Stimulated activated CD4-positive, alpha-beta T cell treated with anti-CD3 and anti-CD28 coated beads, TNF-alpha, amount 100 ng/mL, for 24 hours (primary cell): ENCODE data around the gene OR9Q2.
"Not testable (repeated sequence)": the region's sequence is repeated elsewhere in the genome, so short reads cannot be mapped to it uniquely, and the experiment has no call there.

ENCODE experiments used
- DNase-seq, 3 experiments: peaks; one replicate each; pipeline ENCODE4 v3.0.0-alpha.2; 2020; ENCODE audit warnings: low read depth in 3 of 3

OR9Q2 gene

GRCh38 chr11:58188770-58189169, at the start of gene OR9Q2:
TSS of gene OR9Q2 (plus strand) at chr11:58189070. CDS start at chr11:58190491, 1,421 bp downstream.
- no peak for DNase-seq

DNA sequence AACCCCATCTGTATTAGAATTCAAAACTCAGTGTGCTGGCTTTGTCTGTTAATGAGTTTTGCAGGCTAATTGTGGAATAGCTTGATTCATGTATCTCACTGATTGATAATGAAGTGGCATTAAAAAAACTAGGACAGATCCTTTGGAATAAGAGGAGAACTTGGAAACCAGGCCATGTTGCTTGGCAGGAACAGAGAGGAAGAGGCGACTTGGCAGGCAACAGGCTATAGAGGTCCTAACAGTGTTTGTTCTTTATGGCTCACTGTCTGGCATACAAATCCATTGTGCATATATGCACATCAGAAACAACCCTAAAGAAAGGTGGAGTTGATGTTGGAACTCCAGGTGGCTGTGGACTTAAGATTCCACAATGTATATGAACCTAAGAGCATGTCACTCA, 46.1 kb upstream of the OR9Q2 start:
- DNase-seq, result no peak

DNA sequence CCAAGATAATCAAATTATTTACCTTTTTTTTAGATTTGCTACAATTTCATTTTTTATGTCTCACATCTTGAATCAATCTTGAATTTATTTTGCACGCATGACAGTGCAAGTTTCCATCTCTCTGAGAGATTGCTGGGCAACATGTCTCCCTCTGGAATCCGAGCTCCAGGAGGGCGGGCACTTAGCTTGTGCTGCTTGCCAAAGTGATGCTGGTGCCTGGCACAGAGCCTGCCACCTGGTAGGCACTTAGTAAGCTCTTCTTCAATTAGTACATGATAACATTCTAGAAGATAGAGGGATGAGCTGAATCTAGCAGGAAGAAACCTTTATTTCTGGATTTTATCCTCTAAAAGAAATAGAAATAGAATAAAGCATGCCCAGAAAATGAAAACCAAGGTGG, 36.1 kb upstream of the OR9Q2 start:
- no peak for DNase-seq

DNA sequence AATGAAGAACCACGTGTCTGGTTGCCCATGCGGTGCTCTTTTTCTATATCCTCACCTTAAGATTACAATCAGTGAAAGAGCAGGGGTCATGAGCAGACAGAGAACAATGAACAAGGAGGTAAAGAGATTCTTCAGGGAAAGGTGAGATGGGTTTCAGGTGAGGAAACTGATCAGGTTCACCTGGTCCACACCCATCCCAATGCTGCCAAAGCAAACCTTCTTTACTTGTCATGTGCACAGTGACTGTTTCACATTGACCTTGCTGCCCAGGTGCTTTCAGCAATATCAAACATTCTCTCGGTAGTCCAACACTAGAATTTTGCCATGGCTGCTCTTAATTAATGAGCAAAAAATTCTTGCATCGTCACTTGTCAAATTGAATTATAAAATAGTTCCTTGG, 24.5 kb upstream of the OR9Q2 start:
- DNase-seq, result no peak

DNA sequence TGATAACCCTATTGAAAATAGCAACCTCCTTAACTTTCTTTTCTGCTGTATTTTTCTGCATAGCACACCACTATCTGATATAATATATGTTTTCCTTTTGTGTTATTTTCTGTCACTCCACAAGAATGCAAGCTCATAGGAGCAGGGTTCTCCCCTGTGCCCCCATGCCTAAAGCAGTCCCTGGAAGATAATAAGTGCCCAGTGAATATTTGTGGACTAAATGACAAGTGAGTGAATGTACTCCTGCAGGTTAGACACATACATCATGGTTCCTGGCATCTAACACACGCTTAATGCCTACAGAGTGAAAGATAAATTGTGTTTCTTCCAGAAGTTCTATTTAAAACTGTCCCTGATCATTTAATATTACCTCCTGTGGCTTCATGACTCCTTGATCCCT, 23.9 kb upstream of the OR9Q2 start:
- no peak for DNase-seq

GRCh38 chr11:58165504-58166106, 23.3 kb upstream of the OR9Q2 start:
- DNase-seq, result no peak

GRCh38 chr11:58177409-58178054, 11.3 kb upstream of the OR9Q2 start:
- no peak for DNase-seq

GRCh38 chr11:58178444-58178843, 10.4 kb upstream of the OR9Q2 start:
- no peak for DNase-seq

DNA sequence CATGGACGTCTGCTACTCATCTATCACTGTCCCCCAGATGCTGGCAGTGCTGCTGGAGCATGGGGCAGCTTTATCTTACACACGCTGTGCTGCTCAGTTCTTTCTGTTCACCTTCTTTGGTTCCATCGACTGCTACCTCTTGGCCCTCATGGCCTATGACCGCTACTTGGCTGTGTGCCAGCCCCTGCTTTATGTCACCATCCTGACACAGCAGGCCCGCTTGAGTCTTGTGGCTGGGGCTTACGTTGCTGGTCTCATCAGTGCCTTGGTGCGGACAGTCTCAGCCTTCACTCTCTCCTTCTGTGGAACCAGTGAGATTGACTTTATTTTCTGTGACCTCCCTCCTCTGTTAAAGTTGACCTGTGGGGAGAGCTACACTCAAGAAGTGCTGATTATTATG, 9.2 kb upstream of the OR9Q2 start:
- DNase-seq, result no peak

DNA sequence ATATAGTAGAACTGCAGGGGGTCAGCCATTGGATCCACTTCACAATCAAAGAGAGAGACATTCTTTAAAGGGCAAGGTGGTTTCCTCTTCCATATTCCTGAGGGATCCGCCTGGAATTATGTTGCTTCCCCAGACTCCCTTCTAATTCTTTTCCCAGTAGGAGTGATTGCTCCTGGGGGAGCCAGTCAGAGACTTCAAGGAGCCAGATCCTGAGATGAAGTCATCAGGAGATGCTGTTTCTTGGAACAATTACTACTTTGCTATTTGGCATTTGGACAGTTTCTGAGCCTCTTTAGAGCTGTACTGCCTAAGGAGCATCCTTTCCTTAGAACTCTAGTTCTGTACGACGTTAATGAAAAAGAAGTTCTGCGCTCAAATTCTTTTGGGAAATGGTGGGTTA, 1.9 kb upstream of the OR9Q2 start:
- DNase-seq, result no peak

DNA sequence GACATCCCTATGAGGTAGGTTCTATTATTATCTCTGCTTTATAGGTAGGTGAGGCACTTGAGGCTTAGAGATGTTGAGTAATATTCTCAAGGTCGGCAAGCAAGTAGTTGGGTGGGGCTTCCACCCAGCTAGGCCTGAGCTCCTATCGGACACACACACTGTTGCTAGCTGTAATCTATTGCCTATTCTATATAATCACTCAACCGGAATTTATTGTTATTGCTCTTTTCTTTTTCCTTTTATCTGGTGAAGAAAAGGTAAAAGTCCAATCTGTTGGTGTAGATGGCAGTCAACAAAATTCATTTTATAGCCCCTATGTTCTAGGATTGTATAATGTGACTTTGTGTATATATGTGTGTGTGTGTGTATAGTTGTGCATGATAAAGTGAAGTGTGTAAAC, 3.4 kb downstream of the OR9Q2 start:
- no peak for DNase-seq

DNA sequence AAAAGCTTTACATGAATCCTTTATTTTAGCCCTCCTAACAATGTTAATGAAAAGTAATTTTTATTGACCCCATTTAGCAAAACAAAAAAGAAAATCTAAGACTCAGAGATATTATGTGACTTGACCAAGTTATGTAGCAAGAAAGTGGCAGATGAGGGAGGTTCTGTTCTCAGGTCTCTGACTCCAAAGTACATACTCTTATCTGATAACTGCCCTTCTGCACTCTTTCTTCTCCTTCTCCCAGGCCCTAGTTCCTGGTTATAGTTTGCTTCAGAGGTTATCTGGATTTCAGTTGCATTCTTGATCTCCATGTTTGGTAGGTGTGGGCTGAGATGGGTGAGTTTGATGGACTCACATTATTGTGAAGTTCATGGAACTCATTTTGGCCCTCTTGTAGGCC, 4.5 kb downstream of the OR9Q2 start:
- DNase-seq, result no peak

DNA sequence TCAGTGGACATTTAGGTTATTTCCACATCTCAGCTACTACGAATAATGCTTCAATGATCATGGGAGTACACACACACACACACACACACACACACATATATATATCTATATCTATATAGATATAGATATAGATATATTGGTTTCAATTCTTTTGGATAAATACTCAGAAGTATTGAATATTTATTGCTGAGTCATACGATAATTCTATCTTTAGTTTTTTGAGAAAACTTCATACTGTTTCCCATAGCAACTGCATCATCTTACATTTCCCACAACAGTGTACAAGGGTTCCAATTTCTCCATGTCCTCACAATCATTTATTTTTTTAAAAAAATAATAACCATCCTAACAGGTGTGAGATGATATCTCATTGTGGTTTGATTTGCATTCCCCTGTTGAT, 7.1 kb downstream of the OR9Q2 start:
- no peak for DNase-seq

GRCh38 chr11:58199271-58199670, 10.4 kb downstream of the OR9Q2 start:
- no peak for DNase-seq

DNA sequence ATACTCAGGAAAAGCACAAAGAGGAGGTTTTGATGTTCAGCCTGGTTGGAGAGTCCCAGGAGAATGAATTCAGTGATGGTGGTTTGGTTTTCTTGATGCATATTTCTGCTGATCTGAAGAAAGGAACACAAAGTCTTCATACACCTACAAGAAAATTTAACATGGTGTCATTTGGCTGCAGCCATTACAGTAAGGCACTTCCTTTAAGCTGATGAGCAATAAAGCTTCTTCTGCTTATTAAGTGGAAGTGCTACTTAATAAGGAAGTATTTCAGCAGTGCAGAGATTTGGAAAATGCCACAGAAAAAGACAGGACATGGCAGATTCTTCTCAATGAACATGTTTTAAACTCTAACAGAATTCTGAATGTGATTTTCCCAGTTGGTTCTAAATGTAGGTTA, 15.2 kb downstream of the OR9Q2 start, which contains the start of gene OR1S2:
TSS of gene OR1S2 (minus strand) at position 101 of the 400 bp plus-strand sequence. CDS start at position 101, 0 bp downstream.
- DNase-seq, result no peak

GRCh38 chr11:58212420-58212819, 23.6 kb downstream of the OR9Q2 start, which contains the start of gene OR1S1:
TSS of gene OR1S1 (plus strand) at chr11:58212720.
- not testable (repeated sequence) for DNase-seq

DNA sequence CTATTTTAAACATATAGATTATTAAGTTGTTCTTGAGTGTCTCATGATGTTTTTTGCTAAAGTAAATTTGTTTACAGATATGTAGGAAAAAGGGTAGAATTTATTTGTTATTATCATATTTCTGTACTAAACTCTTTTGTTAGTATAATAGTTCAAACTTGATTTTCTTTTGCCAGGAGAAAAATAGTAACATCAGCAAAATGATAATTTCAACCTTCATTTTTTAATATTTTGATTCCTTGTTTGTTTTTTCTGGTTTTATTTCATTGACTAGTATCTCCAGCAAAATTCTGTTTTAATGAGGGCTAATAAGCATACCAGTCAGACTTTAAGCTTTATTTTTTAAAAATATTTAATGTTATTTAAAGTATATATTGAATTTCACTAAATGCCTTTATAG, 27.6 kb downstream of the OR9Q2 start:
- DNase-seq, result no peak

DNA sequence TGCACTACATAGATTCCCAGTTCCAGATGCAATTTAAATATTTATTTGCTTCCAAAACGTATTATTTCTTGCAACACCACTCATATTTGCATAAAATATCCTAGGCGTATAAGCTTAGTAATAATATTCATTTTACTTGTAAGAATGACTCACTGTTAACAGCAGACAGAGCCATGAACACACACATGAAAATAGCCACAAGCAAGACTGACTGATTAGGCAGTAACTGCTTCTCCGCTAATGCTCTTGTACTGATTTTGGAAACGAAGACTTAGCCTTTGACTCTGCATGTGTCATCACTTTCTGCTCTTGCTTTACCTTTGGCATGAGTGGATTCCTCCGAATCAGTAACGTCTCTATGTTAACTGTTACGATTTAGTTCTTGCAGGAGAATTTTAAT, 33.9 kb downstream of the OR9Q2 start:
- no peak for DNase-seq

GRCh38 chr11:58227956-58228615, 39.2 kb downstream of the OR9Q2 start:
- no peak for DNase-seq
